WTC11 (cell line): ENCODE measurements around the gene NSUN4. TPM values are rescaled to one million over a fixed set of nuclear protein-coding genes. Genes with fewer than 3 reads are reported as not detected.
A peak's percentile ranks its signal among the peaks of the same experiment; 100 is the strongest.
"Not testable (repeated sequence)": the region's sequence is repeated elsewhere in the genome, so short reads cannot be mapped to it uniquely, and the experiment has no call there.

Experiments used
- ATAC-seq: fragments of 200-7000 bp; cut with Tn5 transposase; 2 replicates; pipeline ENCODE4 v1.10.0; 2021; ENCODE audit warnings: mild to moderate bottlenecking, moderate library complexity
- CTCF ChIA-PET: fragments of 300-600 bp; sonication (Branson Sonifier 250); formaldehyde crosslinking; loops from one replicate; lab custom pipeline; 2021; ENCODE audit warnings: antibody characterized with exemption; lab: Charles Lee
- POLR2A ChIA-PET: fragments of 350-600 bp; sonication (Branson Sonifier 250); formaldehyde crosslinking; loops from one replicate; lab custom pipeline; 2021; ENCODE audit warnings: antibody characterized with exemption; lab: Charles Lee
- DNase-seq: peaks from one replicate; pipeline ENCODE4 v3.0.0; 2021; ENCODE audit warnings: low spot score
- H3K27ac Mint-ChIP-seq: 2 replicates; pipeline ENCODE4 v1.8.0; 2021; ENCODE audit warnings: mixed read lengths
- H3K27me3 Mint-ChIP-seq: 2 replicates; pipeline ENCODE4 v1.8.0; 2021; ENCODE audit warnings: low read depth, mild to moderate bottlenecking, moderate library complexity, mixed read lengths
- H3K36me3 Mint-ChIP-seq: 2 replicates; pipeline ENCODE4 v1.8.0; 2021; ENCODE audit warnings: mixed read lengths
- H3K4me1 Mint-ChIP-seq: 2 replicates; pipeline ENCODE4 v1.8.0; 2022; ENCODE audit warnings: mixed read lengths
- H3K4me3 Mint-ChIP-seq: 2 replicates; pipeline ENCODE4 v1.8.0; 2021; ENCODE audit warnings: mild to moderate bottlenecking, moderate library complexity, mixed read lengths
- H3K9me3 Mint-ChIP-seq: 2 replicates; pipeline ENCODE4 v1.8.0; 2021; ENCODE audit warnings: mixed read lengths
- SP1 ChIP-seq: sonication (generic); formaldehyde crosslinking; conservative IDR thresholded peaks from 2 replicates; pipeline ENCODE4 v1.8.1; 2022; ENCODE audit warnings: missing genetic modification reagents
- total RNA-seq: library from RNA; stranded (reverse); gene quantifications from 3 replicates; pipeline ENCODE4 v1.2.3, GENCODE V29; 2021
- TF ChIP-seq, protein P1 (sequence below): fragments of 250-450 bp; sonication (Bioruptor Pico); IDR thresholded peaks from 2 replicates; pipeline ENCODE4 v1.9.0; 2021; ENCODE audit warnings: mild to moderate bottlenecking

NSUN4 gene
- total RNA-seq, 1 experiment from 2014 or later, result 22.6 TPM

DNA sequence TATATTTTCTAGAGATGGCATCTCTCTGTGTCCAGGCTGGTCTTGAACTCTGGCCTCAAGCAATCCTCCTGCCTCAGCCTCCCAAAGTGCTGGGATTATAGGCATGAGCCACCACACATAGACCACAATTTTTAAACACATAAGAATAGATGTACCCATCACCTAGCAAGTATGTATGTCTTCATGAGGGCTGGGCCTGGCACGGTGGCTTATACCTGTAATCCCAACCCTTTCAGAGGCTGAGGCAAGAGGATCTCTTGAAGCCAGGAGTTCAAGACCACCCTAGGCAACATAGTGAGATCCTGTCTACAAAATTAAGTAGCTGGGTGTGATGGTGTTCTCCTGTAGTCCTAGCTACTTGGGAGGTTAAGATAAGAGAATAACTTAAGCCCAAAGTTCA lies 23.3 kb upstream of the NSUN4 start (continued):
- TF ChIP-seq, protein P1, sequence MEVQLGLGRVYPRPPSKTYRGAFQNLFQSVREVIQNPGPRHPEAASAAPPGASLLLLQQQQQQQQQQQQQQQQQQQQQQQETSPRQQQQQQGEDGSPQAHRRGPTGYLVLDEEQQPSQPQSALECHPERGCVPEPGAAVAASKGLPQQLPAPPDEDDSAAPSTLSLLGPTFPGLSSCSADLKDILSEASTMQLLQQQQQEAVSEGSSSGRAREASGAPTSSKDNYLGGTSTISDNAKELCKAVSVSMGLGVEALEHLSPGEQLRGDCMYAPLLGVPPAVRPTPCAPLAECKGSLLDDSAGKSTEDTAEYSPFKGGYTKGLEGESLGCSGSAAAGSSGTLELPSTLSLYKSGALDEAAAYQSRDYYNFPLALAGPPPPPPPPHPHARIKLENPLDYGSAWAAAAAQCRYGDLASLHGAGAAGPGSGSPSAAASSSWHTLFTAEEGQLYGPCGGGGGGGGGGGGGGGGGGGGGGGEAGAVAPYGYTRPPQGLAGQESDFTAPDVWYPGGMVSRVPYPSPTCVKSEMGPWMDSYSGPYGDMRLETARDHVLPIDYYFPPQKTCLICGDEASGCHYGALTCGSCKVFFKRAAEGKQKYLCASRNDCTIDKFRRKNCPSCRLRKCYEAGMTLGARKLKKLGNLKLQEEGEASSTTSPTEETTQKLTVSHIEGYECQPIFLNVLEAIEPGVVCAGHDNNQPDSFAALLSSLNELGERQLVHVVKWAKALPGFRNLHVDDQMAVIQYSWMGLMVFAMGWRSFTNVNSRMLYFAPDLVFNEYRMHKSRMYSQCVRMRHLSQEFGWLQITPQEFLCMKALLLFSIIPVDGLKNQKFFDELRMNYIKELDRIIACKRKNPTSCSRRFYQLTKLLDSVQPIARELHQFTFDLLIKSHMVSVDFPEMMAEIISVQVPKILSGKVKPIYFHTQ (CRISPR knock-in tag), result no peak
- no peak for TF ChIP-seq SP1 (CRISPR knock-in tag)

DNA sequence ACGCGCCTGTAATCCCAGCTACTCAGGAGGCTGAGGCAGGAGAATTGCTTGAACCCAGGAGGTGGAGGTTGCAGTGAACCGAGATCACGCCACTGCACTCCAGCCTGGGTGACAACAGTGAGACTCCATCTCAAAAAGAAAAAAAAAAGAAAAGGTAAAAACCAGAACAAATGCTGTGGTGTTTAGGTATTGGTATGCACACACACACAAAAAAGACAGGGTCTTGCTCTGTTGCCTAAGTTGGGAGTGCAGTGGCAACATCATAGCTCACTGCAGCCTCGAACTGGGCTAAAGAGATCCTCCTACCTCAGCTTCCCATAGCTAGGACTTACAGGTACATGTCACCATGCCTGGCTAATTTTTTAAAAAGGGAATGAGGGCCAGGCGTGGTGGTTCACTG lies 21.3 kb upstream of the NSUN4 start:
- Mint-ChIP-seq H3K36me3 (peaks cover 26% of the 10 kb centered on the region), H3K4me1 (peaks cover 18% of the 10 kb centered on the region)
- not testable (repeated sequence) for H3K27ac Mint-ChIP-seq, ATAC-seq, DNase-seq, H3K27me3 Mint-ChIP-seq, H3K4me3 Mint-ChIP-seq, H3K9me3 Mint-ChIP-seq
- ChIA-PET POLR2A (interaction anchor here (1.8 kb wide), 1 partner anchor 14 kb away, joined by 4 read pairs; no protein-coding TSS in a partner anchor), CTCF (interaction anchor here (1.1 to 1.5 kb wide), 2 partner anchors 14 to 21 kb away, joined by 4 to 6 read pairs; no protein-coding TSS in a partner anchor)

DNA sequence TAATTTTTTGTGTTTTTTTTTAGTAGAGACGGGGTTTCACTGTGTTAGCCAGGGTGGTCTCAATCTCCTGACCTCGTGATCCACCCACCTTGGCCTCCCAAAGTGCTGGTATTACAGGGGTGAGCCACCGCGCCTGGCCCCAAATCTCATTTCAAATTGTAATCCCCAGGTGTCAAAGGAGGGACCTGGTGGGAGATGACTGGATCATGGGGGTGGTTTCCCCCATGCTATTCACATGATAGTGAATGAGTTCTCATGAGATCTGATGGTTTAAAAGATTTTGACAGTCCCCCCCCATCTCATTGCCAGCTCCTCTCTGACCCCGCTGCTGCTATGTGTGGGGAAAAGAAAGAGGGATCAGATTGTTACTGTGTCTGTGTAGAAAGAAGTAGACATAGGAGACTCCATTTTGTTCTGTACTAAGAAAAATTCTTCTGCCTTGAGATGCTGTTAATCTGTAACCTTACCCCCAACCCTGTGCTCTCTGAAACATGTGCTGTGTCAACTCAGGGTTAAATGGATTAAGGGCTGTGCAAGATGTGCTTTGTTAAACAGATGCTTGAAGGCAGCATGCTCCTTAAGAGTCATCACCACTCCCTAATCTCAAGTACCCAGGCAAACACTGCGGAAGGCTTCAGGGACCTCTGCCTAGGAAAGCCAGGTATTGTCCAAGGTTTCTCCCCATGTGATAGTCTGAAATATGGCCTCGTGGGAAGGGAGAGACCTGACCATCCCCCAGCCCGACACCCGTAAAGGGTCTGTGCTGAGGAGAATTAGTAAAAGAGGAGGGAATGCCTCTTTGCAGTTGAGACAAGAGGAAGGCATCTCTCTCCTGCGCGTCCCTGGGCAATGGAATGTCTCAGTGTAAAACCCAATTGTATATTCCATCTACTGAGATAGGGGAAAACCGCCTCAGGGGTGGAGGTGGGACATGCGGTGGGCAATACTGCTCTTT lies 20.4 kb upstream of the NSUN4 start:
- H3K9me3 Mint-ChIP-seq, POLR2A ChIA-PET, ATAC-seq, H3K4me3 Mint-ChIP-seq, DNase-seq, H3K27me3 Mint-ChIP-seq: not testable (repeated sequence)
- H3K36me3 Mint-ChIP-seq, result peaks cover 17% of the 10 kb centered on the region
- H3K27ac Mint-ChIP-seq, result peak overlapping the region; percentile 28; the same call in 1 of the 2 replicates
- CTCF ChIA-PET, result interaction anchor here (0.6 to 1.5 kb wide), 3 partner anchors 13 to 27 kb away, joined by 3 to 6 read pairs (median 4); no protein-coding TSS in a partner anchor
- peaks cover 18% of the 10 kb centered on the region for H3K4me1 Mint-ChIP-seq

DNA sequence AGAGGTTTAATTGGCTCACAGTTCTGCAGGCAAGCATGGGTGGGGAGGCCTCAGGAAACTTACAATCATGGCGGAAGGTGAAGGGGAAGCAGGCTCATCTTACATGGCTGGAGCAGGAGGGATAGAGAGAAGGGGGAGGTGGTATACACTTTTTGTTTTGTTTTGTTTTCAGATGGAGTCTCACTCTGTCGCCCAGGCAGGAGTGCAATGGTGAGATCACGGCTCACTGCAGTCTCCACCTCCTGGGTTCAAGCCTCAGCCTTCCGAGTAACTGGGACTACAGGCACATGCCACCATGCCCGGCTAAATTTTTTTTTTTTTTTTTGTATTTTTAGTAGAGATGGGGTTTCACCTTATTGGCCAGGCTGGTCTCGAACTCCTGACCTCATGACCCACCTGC lies 18.4 kb upstream of the NSUN4 start:
- not testable (repeated sequence) for ATAC-seq

DNA sequence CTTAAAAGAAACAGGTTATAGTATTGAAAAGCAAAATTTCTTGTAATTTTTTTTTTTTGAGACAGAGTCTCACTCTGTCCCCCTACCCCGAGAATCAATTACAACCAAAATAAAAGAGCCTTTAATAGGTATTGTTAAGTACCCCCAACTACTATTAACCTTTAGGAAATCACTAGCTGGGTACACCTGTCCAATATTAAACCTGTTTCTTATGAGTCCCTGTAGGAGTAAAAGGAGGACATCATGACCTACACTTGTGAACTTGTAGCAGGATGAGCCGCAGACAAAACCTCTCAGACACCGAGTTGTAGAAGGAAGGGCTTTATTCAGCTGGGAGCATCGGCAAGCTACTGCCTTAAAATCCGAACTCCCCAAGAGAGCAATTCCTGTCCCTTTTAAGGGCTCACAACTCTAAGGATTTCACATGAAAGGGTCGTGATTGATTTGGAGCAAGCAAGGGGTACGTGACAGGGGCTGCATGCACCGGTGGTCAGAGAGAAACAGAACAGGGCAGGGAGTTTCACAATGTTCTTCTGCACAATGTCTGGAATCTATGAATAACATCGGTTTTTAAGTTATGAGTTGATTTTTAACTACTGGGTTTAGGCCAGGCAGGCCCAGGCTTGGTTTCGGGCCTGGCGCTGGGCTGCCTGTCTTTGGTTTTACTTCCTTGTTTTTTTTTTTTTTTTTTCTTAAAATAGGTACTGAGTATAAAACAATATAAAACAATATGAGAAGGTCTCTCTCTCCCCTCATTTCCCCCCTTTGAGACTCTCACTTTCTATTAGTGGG lies 15.1 kb upstream of the NSUN4 start:
- POLR2A ChIA-PET, H3K27ac Mint-ChIP-seq, ATAC-seq, H3K4me3 Mint-ChIP-seq, DNase-seq, H3K27me3 Mint-ChIP-seq, CTCF ChIA-PET, H3K36me3 Mint-ChIP-seq, H3K9me3 Mint-ChIP-seq: not testable (repeated sequence)
- peaks cover 32% of the 10 kb centered on the region for H3K4me1 Mint-ChIP-seq

More for the DNA sequence above, 18.4 kb upstream of the NSUN4 start:
- H3K27me3 Mint-ChIP-seq, H3K9me3 Mint-ChIP-seq, H3K27ac Mint-ChIP-seq, H3K4me3 Mint-ChIP-seq, POLR2A ChIA-PET, H3K36me3 Mint-ChIP-seq, CTCF ChIA-PET, DNase-seq: not testable (repeated sequence)
- peaks cover 18% of the 10 kb centered on the region for H3K4me1 Mint-ChIP-seq

DNA sequence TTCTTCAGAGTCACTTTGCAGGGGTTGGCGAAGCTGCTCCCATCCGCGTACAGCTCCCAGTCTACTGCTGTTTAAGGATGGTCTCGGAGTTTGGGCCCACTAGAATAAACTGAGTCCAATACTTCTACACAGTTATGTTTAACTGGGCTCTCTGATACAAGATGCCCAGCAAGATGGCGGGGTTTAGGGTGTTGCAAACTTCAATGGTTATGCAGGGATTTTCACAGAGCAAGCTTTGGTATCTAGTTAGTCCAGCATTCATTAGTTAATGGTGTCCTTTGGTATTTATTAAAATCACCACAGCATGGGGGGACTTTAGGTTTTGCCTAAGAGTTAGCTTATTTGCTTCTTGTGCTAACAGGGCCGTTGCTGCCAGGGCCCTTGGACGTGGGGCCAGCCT lies 12.4 kb upstream of the NSUN4 start:
- H3K9me3 Mint-ChIP-seq, DNase-seq, H3K36me3 Mint-ChIP-seq, POLR2A ChIA-PET, ATAC-seq, H3K27me3 Mint-ChIP-seq, H3K27ac Mint-ChIP-seq, H3K4me3 Mint-ChIP-seq: not testable (repeated sequence)
- CTCF ChIA-PET, result interaction anchor here (0.6 kb wide), 1 partner anchor 84 kb away, joined by 3 read pairs; no protein-coding TSS in a partner anchor
- H3K4me1 Mint-ChIP-seq, result peaks cover 37% of the 10 kb centered on the region

DNA sequence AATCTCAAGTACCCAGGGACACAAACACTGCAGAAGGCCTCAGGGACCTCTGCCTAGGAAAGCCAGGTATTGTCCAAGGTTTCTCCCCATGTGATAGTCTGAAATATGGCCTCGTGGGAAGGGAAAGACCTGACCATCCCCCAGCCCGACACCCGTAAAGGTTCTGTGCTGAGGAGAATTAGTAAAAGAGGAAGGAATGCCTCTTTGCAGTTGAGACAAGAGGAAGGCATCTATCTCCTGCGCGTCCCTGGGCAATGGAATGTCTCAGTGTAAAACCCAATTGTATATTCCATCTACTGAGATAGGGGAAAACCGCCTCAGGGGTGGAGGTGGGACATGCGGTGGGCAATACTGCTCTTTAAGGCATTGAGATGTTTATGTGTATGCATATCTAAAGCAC lies 10.8 kb upstream of the NSUN4 start:
- POLR2A ChIA-PET, ATAC-seq, H3K27me3 Mint-ChIP-seq, DNase-seq, H3K27ac Mint-ChIP-seq, H3K9me3 Mint-ChIP-seq, H3K36me3 Mint-ChIP-seq, H3K4me3 Mint-ChIP-seq: not testable (repeated sequence)
- H3K4me1 Mint-ChIP-seq, result peaks cover 37% of the 10 kb centered on the region
- CTCF ChIA-PET, result interaction anchor here (1.0 kb wide), 1 partner anchor 84 kb away, joined by 3 read pairs; no protein-coding TSS in a partner anchor

DNA sequence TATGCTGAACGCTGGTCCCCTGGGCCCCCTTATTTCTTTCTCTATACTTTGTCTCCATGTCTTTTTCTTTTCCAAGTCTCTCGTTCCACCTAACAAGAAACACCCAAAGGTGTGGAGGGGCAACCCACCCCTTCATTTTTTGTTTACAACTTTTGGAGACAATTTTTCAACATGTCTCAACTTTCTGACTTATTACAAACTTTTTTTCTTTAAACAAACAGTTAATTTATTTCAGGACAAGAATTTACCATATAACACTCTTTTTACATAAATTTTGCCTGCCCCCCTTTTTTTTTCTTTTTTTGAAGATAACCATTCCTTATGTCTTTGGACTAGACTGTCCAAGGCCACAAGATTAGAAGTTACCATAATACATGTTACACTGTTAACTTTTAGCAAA lies 10.2 kb upstream of the NSUN4 start:
- H3K36me3 Mint-ChIP-seq, H3K27me3 Mint-ChIP-seq, H3K9me3 Mint-ChIP-seq, H3K27ac Mint-ChIP-seq, CTCF ChIA-PET, DNase-seq, ATAC-seq, H3K4me3 Mint-ChIP-seq, POLR2A ChIA-PET: not testable (repeated sequence)
- peaks cover 37% of the 10 kb centered on the region for H3K4me1 Mint-ChIP-seq

DNA sequence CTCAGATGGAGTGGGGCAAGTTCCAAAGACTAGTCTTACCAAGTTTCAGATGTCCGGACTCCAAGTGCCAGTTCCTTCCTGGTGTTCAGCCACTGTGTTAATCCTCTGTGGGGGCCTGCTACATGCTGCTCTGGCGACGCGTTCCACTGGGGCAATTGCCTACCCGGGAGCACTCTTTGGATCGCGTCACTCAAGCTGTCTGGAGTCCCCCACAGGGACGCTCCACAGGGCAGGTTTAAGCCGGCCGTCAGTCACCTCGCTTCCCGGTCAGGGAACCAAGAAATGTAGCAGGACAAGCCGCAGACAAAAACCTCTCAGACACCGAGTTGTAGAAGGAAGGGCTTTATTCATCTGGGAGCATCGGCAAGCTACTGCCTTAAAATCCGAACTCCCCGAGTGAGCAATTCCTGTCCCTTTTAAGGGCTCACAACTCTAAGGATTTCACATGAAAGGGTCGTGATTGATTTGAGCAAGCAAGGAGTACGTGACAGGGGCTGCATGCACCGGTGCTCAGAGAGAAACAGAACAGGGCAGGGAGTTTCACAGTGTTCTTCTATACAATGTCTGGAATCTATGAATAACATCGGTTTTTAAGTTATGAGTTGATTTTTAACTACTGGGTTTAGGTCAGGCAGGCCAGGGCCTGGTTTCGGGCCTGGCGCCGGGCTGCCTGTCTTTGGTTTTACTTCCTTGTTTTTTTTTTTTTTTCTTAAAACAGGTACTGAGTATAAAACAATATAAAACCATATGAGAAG lies 8.6 kb upstream of the NSUN4 start:
- POLR2A ChIA-PET, DNase-seq, H3K36me3 Mint-ChIP-seq, H3K9me3 Mint-ChIP-seq, H3K4me3 Mint-ChIP-seq, H3K27me3 Mint-ChIP-seq: not testable (repeated sequence)
- CTCF ChIA-PET, result interaction anchor here (2.1 to 2.3 kb wide), 3 partner anchors 10 to 23 kb away, joined by 14 to 66 read pairs (median 17); no protein-coding TSS in a partner anchor
- Mint-ChIP-seq H3K4me1 (peaks cover 37% of the 10 kb centered on the region), H3K27ac (peak overlapping the region; percentile 35; the same call in 1 of the 2 replicates)
- peak; percentile 16; the same call in 1 of the 2 replicates for ATAC-seq
